ENCODE results near the gene IL1A.

IL1A gene

GRCh38 chr2:112764071-112765044 lies 19.9 kb downstream of the IL1A start, which contains the start of gene CKAP2L:
TSS of gene CKAP2L (minus strand) at chr2:112764609. CDS start at chr2:112764598, 11 bp downstream.
- DNase-seq (ENCODE audit: low read depth in 2 of 2) = peak; percentile 91 to 96

GRCh38 chr2:112762276-112762675 lies 22.0 kb downstream of the IL1A start:
- DNase-seq (ENCODE audit: low read depth in 2 of 2) = no peak

- DNase-seq (ENCODE audit: low read depth in 2 of 2) = no peak
Measured at GRCh38 chr2:112760149-112760548, 24.1 kb downstream of the IL1A start.

GRCh38 chr2:112758711-112759110 lies 25.6 kb downstream of the IL1A start:
- no peak for DNase-seq (ENCODE audit: low read depth in 2 of 2)

GRCh38 chr2:112757265-112757664 lies 27.0 kb downstream of the IL1A start:
- no peak for DNase-seq (ENCODE audit: low read depth in 2 of 2)

- no peak for DNase-seq (ENCODE audit: low read depth in 2 of 2)
Measured at GRCh38 chr2:112756207-112756606, 28.1 kb downstream of the IL1A start.

- DNase-seq (ENCODE audit: low read depth in 2 of 2) = no peak
Measured at GRCh38 chr2:112755444-112755843, 28.8 kb downstream of the IL1A start.

- no peak for DNase-seq (ENCODE audit: low read depth in 2 of 2)
Measured at GRCh38 chr2:112754564-112754963, 29.7 kb downstream of the IL1A start.

- no peak for DNase-seq (ENCODE audit: low read depth in 2 of 2)
Measured at GRCh38 chr2:112752667-112753066, 31.6 kb downstream of the IL1A start.

GRCh38 chr2:112751451-112752197 lies 32.7 kb downstream of the IL1A start:
- no peak for DNase-seq (ENCODE audit: low read depth in 2 of 2)

GRCh38 chr2:112750560-112750843 lies 33.8 kb downstream of the IL1A start:
- no peak for DNase-seq (ENCODE audit: low read depth in 2 of 2)

- peak; percentile 70 to 81 for DNase-seq (ENCODE audit: low read depth in 2 of 2)
Measured at GRCh38 chr2:112749755-112750559, 34.3 kb downstream of the IL1A start.

- no peak for DNase-seq (ENCODE audit: low read depth in 2 of 2)
Measured at GRCh38 chr2:112740527-112740926, 43.8 kb downstream of the IL1A start.

GRCh38 chr2:112737542-112738232 lies 46.6 kb downstream of the IL1A start:
- no peak for DNase-seq (ENCODE audit: low read depth in 2 of 2)

- DNase-seq (ENCODE audit: low read depth in 2 of 2) = no peak
Measured at GRCh38 chr2:112733871-112734270, 50.4 kb downstream of the IL1A start.

GRCh38 chr2:112733456-112733855 lies 50.8 kb downstream of the IL1A start:
- no peak for DNase-seq (ENCODE audit: low read depth in 2 of 2)

GRCh38 chr2:112731479-112731878 lies 52.8 kb downstream of the IL1A start:
- DNase-seq (ENCODE audit: low read depth in 2 of 2) = no peak

- DNase-seq (ENCODE audit: low read depth in 2 of 2) = no peak
Measured at GRCh38 chr2:112730791-112731190, 53.5 kb downstream of the IL1A start.

- no peak for DNase-seq (ENCODE audit: low read depth in 2 of 2)
Measured at GRCh38 chr2:112730216-112730615, 54.1 kb downstream of the IL1A start.

- DNase-seq (ENCODE audit: low read depth in 2 of 2) = no peak
Measured at GRCh38 chr2:112728378-112729175, 55.7 kb downstream of the IL1A start.

- DNase-seq (ENCODE audit: low read depth in 2 of 2) = no peak
Measured at GRCh38 chr2:112728029-112728362, 56.3 kb downstream of the IL1A start.
